H9 (cell line): ENCODE measurements around the gene CST4. TPM values are rescaled to one million over a fixed set of nuclear protein-coding genes. Genes with fewer than 3 reads are reported as not detected.

Experiments used
- DNase-seq: peaks from one replicate; pipeline ENCODE4 v3.0.0-alpha.2; 2017
- H2AFZ ChIP-seq: one replicate; pipeline ENCODE4 v1.6.1; 2013; ENCODE audit warnings: mild to moderate bottlenecking, low read length, control low read depth, moderate library complexity
- H2AK5ac ChIP-seq: 2 replicates; pipeline ENCODE4 v1.6.1; 2013; ENCODE audit warnings: low read length, control low read depth, mixed read lengths; ENCODE audit not compliant: insufficient read length
- H2BK120ac ChIP-seq: one replicate; pipeline ENCODE4 v1.6.1; 2013; ENCODE audit warnings: low read depth, mild to moderate bottlenecking, low read length, control low read depth, inconsistent platforms; ENCODE audit not compliant: poor library complexity, severe bottlenecking
- H2BK12ac ChIP-seq: 2 replicates; pipeline ENCODE4 v1.6.1; 2013; ENCODE audit warnings: low read length, control low read depth, mixed read lengths, low read depth; ENCODE audit not compliant: insufficient read length
- H2BK15ac ChIP-seq: 2 replicates; pipeline ENCODE4 v1.6.1; 2013; ENCODE audit warnings: low read depth, low read length, control low read depth
- H2BK20ac ChIP-seq: one replicate; pipeline ENCODE4 v1.6.1; 2013; ENCODE audit warnings: low read depth, mild to moderate bottlenecking, low read length, control low read depth, inconsistent platforms; ENCODE audit not compliant: poor library complexity, severe bottlenecking
- H2BK5ac ChIP-seq: 2 replicates; pipeline ENCODE4 v1.6.1; 2013; ENCODE audit warnings: low read length, control low read depth, mixed read lengths; ENCODE audit not compliant: insufficient read length
- H3K14ac ChIP-seq: 2 replicates; pipeline ENCODE4 v1.6.1; 2013; ENCODE audit warnings: low read length, control low read depth; ENCODE audit not compliant: insufficient read depth
- H3K18ac ChIP-seq: 2 replicates; pipeline ENCODE4 v1.6.1; 2013; ENCODE audit warnings: low read depth, mild to moderate bottlenecking, mixed read lengths, low read length, control low read depth; ENCODE audit not compliant: insufficient read length
- H3K23ac ChIP-seq: 2 replicates; pipeline ENCODE4 v1.6.1; 2013; ENCODE audit warnings: low read length, control low read depth, mixed read lengths, low read depth; ENCODE audit not compliant: insufficient read length
- H3K23me2 ChIP-seq: 2 replicates; pipeline ENCODE4 v1.6.1; 2013; ENCODE audit warnings: low read depth, mild to moderate bottlenecking, mixed read lengths, low read length, control low read depth; ENCODE audit not compliant: insufficient read length, poor library complexity, severe bottlenecking
- H3K27ac ChIP-seq: 2 replicates; pipeline ENCODE4 v1.5.1; 2013; ENCODE audit warnings: low read length, control low read depth, mixed read lengths, low read depth; ENCODE audit not compliant: insufficient read length
- H3K27me3 ChIP-seq: 2 replicates; pipeline ENCODE4 v1.6.1; 2013; ENCODE audit warnings: low read length, control low read depth, inconsistent platforms; ENCODE audit not compliant: insufficient read depth
- H3K4ac ChIP-seq: 2 replicates; pipeline ENCODE4 v1.6.1; 2013; ENCODE audit warnings: low read depth, mild to moderate bottlenecking, control low read depth, inconsistent platforms, low read length, moderate library complexity
- H3K4me1 ChIP-seq: 2 replicates; pipeline ENCODE4 v1.6.1; 2013; ENCODE audit warnings: low read length, control low read depth, inconsistent platforms; ENCODE audit not compliant: insufficient read depth
- H3K4me2 ChIP-seq: 2 replicates; pipeline ENCODE4 v1.6.1; 2013; ENCODE audit warnings: low read length, control low read depth, mixed read lengths; ENCODE audit not compliant: insufficient read length, insufficient read depth
- H3K56ac ChIP-seq: 2 replicates; pipeline ENCODE4 v1.6.1; 2013; ENCODE audit warnings: low read depth, mild to moderate bottlenecking, mixed read lengths, low read length, control low read depth; ENCODE audit not compliant: insufficient read length
- H3K79me1 ChIP-seq: 2 replicates; pipeline ENCODE4 v1.6.1; 2013; ENCODE audit warnings: low read depth, mild to moderate bottlenecking, moderate library complexity, low read length, control low read depth, inconsistent platforms; ENCODE audit not compliant: insufficient read depth, poor library complexity, severe bottlenecking
- H3K79me2 ChIP-seq: 2 replicates; pipeline ENCODE4 v1.6.1; 2013; ENCODE audit warnings: low read length, control low read depth, inconsistent platforms; ENCODE audit not compliant: insufficient read depth
- H3K9ac ChIP-seq: 2 replicates; pipeline ENCODE4 v1.6.1; 2013; ENCODE audit warnings: low read length, control low read depth, mixed read lengths; ENCODE audit not compliant: insufficient read length; ENCODE audit errors: extremely low read depth
- H3K9me3 ChIP-seq: one replicate; pipeline ENCODE4 v1.6.1; 2013; ENCODE audit warnings: low read depth, low read length, inconsistent platforms; ENCODE audit not compliant: control insufficient read depth
- H3T11ph ChIP-seq: one replicate; pipeline ENCODE4 v1.6.1; 2013; ENCODE audit warnings: mild to moderate bottlenecking, low read length, control low read depth, inconsistent platforms
- H4K20me1 ChIP-seq: one replicate; pipeline ENCODE4 v1.6.1; 2013; ENCODE audit not compliant: control insufficient read depth, insufficient read length, insufficient read depth
- H4K5ac ChIP-seq: 2 replicates; pipeline ENCODE4 v1.6.1; 2013; ENCODE audit warnings: low read depth, mild to moderate bottlenecking, mixed read lengths, low read length, control low read depth; ENCODE audit not compliant: insufficient read length
- H4K8ac ChIP-seq: replicated peaks from 2 replicates; pipeline ENCODE4 v1.6.1; 2013; ENCODE audit warnings: low read length, control low read depth, mixed read lengths, low read depth; ENCODE audit not compliant: insufficient read length
- H4K91ac ChIP-seq: 2 replicates; pipeline ENCODE4 v1.6.1; 2013; ENCODE audit warnings: low read depth, mild to moderate bottlenecking, moderate library complexity, mixed read lengths, low read length, control low read depth; ENCODE audit not compliant: insufficient read length
- H3K27ac Mint-ChIP-seq, 3 experiments: 2 replicates in 2 of 3; 3 replicates in 1 of 3; pipeline ENCODE4 v1.8.0; 2020 to 2021; ENCODE audit warnings: mixed read lengths in 3 of 3, mild to moderate bottlenecking in 1 of 3, moderate library complexity in 1 of 3
- H3K27me3 Mint-ChIP-seq: 2 replicates; pipeline ENCODE4 v1.8.0; 2021; ENCODE audit warnings: low read depth, mild to moderate bottlenecking, moderate library complexity, mixed read lengths
- H3K36me3 Mint-ChIP-seq, 3 experiments: 2 replicates in 2 of 3; 3 replicates in 1 of 3; pipeline ENCODE4 v1.8.0; 2020 to 2021; ENCODE audit warnings: low read depth in 3 of 3, mixed read lengths in 3 of 3; ENCODE audit not compliant: insufficient read depth in 1 of 3
- H3K4me1 Mint-ChIP-seq, 2 experiments: 2 replicates each; pipeline ENCODE4 v1.8.0; 2020; ENCODE audit warnings: mixed read lengths in 2 of 2
- H3K4me3 Mint-ChIP-seq, 2 experiments: 2 replicates in 1 of 2; 3 replicates in 1 of 2; pipeline ENCODE4 v1.8.0; 2020 to 2021; ENCODE audit warnings: mild to moderate bottlenecking in 2 of 2, mixed read lengths in 2 of 2, moderate library complexity in 1 of 2
- H3K9me3 Mint-ChIP-seq, 2 experiments: 2 replicates in 1 of 2; 3 replicates in 1 of 2; pipeline ENCODE4 v1.8.0; 2020; ENCODE audit warnings: mild to moderate bottlenecking in 2 of 2, mixed read lengths in 2 of 2, moderate library complexity in 1 of 2
- WGBS: extraction: QIAGEN DNeasy Blood & Tissue Kit; methylation state at CpG from one replicate; pipeline ENCODE4 v1.1.7; 2013; ENCODE audit warnings: missing lambda C conversion rate, low lambda C conversion rate, mixed read lengths; ENCODE audit not compliant: insufficient read length; ENCODE audit errors: extremely low coverage; 5-methylcytosine and 5-hydroxymethylcytosine counted together
- total RNA-seq: library from RNA; stranded (reverse); gene quantifications from 2 replicates; pipeline ENCODE4 v1.2.1, GENCODE V29; 2021
- TF ChIP-seq, protein P1 (sequence below): fragments of 200-600 bp; sonication (generic); conservative IDR thresholded peaks from 3 replicates; pipeline ENCODE4 v1.8.0; 2021; ENCODE audit warnings: antibody characterized with exemption, mild to moderate bottlenecking

The CST4 gene
- total RNA-seq, 1 experiment from 2014 or later: not detected

DNA sequence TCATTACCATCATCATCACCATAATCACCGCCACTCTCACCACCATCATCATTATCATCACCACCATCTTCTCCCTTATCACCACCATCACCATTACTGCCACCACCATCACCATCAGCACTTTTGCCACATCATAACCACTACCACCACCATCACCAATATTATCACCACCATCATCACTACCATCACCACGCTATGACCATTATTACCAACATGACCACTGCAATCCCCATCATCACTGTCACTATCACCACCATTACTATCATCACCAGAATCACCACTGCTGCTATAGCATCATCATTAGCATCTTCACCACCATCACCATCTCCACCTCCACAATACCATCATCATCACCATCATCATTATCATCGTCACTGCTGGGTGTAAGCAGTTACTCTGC, 36.3 kb upstream of the CST4 start:
- no peaks in the 10 kb centered on the region for H4K20me1 ChIP-seq
- Mint-ChIP-seq H3K27me3 (peaks cover 13% of the 10 kb centered on the region), H3K9me3 (no peaks in the 10 kb centered on the region), H3K27ac (no peak overlapping the region), H3K36me3 (no peaks in the 10 kb centered on the region), H3K4me1 (peaks cover 0 to 6% of the 10 kb centered on the region in 2 experiments; a peak in 1 of 4 replicates), H3K4me3 (no peak overlapping the region)
- H3K56ac ChIP-seq: no peak overlapping the region
- H2BK5ac ChIP-seq: no peak overlapping the region
- H2BK20ac ChIP-seq: no peak overlapping the region
- no peaks in the 10 kb centered on the region for H3K9me3 ChIP-seq
- no peak overlapping the region for H3K14ac ChIP-seq
- H4K8ac ChIP-seq: no peak overlapping the region
- no peak overlapping the region for H3K9ac ChIP-seq
- no peak overlapping the region for H3K18ac ChIP-seq
- H3K23ac ChIP-seq: no peak overlapping the region
- H3K4ac ChIP-seq: no peak overlapping the region
- no peak overlapping the region for H4K91ac ChIP-seq
- no peak overlapping the region for H3K27ac ChIP-seq
- H4K5ac ChIP-seq: peak overlapping the region; percentile 37
- no peak overlapping the region for H3K4me2 ChIP-seq
- no peak overlapping the region for H2BK120ac ChIP-seq
- H2AFZ ChIP-seq: no peak overlapping the region
- H3K4me1 ChIP-seq: no peaks in the 10 kb centered on the region; the same call in 1 of the 2 replicates
- H3K23me2 ChIP-seq: no peaks in the 10 kb centered on the region
- no peak overlapping the region for H2AK5ac ChIP-seq
- no peaks in the 10 kb centered on the region for H3K79me1 ChIP-seq
- H2BK15ac ChIP-seq: no peak overlapping the region
- H3T11ph ChIP-seq: no peak overlapping the region
- WGBS: no CpG with 5 or more reads among the region's 3 CpGs
- TF ChIP-seq, protein P1, sequence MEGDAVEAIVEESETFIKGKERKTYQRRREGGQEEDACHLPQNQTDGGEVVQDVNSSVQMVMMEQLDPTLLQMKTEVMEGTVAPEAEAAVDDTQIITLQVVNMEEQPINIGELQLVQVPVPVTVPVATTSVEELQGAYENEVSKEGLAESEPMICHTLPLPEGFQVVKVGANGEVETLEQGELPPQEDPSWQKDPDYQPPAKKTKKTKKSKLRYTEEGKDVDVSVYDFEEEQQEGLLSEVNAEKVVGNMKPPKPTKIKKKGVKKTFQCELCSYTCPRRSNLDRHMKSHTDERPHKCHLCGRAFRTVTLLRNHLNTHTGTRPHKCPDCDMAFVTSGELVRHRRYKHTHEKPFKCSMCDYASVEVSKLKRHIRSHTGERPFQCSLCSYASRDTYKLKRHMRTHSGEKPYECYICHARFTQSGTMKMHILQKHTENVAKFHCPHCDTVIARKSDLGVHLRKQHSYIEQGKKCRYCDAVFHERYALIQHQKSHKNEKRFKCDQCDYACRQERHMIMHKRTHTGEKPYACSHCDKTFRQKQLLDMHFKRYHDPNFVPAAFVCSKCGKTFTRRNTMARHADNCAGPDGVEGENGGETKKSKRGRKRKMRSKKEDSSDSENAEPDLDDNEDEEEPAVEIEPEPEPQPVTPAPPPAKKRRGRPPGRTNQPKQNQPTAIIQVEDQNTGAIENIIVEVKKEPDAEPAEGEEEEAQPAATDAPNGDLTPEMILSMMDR: no peak
- no peak for DNase-seq
- no peaks in the 10 kb centered on the region for H3K79me2 ChIP-seq
- H3K27me3 ChIP-seq: no peaks in the 10 kb centered on the region; the same call in 1 of the 2 replicates
- no peak overlapping the region for H2BK12ac ChIP-seq
